ENCODE results near the gene ATG7. TPM values are rescaled to one million over a fixed set of nuclear protein-coding genes. Genes with fewer than 3 reads are reported as not detected.

The ATG7 gene
- total RNA-seq, 1 donor: 97.9 TPM

DNA sequence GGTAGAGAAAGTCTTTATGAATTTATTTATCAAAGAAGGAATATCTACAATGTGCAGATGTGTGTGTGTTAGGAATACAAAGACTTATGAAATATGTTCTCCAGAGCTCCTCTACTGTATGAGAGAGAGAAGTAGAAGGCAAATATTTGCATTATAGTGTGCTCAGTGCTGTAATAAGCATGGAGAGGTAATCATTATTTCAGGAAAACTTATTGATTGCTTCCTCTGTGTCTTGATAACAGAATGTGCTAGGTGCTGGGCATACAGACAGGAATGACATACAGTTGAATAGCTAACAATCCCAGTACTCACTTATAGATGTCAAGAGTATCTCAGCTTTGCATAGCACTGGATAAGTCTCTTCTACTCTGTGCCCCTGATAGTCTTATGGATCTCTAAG is 30.2 kb downstream of the ATG7 start:
- no peak for DNase-seq (ENCODE audit: low read depth)
- no peak overlapping the region for H3K4me3 ChIP-seq (ENCODE audit: low read depth, low read length)
- TF ChIP-seq, protein P1, sequence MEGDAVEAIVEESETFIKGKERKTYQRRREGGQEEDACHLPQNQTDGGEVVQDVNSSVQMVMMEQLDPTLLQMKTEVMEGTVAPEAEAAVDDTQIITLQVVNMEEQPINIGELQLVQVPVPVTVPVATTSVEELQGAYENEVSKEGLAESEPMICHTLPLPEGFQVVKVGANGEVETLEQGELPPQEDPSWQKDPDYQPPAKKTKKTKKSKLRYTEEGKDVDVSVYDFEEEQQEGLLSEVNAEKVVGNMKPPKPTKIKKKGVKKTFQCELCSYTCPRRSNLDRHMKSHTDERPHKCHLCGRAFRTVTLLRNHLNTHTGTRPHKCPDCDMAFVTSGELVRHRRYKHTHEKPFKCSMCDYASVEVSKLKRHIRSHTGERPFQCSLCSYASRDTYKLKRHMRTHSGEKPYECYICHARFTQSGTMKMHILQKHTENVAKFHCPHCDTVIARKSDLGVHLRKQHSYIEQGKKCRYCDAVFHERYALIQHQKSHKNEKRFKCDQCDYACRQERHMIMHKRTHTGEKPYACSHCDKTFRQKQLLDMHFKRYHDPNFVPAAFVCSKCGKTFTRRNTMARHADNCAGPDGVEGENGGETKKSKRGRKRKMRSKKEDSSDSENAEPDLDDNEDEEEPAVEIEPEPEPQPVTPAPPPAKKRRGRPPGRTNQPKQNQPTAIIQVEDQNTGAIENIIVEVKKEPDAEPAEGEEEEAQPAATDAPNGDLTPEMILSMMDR (IDR thresholded peaks at IDR 0.05; ENCODE audit: insufficient read depth, low read length): no peak

- TF ChIP-seq, protein P1 (IDR thresholded peaks at IDR 0.05; ENCODE audit: insufficient read depth, low read length): no peak
- H3K4me3 ChIP-seq (ENCODE audit: low read depth, low read length): no peak overlapping the region
- no peak for DNase-seq (ENCODE audit: low read depth)
Observed at GRCh38 chr3:11304175-11304574, 32.0 kb downstream of the ATG7 start.

- DNase-seq (ENCODE audit: low read depth): no peak
- TF ChIP-seq, protein P1 (IDR thresholded peaks at IDR 0.05; ENCODE audit: insufficient read depth, low read length): no peak
- H3K4me3 ChIP-seq (ENCODE audit: low read depth, low read length): no peak overlapping the region
Observed at GRCh38 chr3:11305509-11305908, 33.3 kb downstream of the ATG7 start.

DNA sequence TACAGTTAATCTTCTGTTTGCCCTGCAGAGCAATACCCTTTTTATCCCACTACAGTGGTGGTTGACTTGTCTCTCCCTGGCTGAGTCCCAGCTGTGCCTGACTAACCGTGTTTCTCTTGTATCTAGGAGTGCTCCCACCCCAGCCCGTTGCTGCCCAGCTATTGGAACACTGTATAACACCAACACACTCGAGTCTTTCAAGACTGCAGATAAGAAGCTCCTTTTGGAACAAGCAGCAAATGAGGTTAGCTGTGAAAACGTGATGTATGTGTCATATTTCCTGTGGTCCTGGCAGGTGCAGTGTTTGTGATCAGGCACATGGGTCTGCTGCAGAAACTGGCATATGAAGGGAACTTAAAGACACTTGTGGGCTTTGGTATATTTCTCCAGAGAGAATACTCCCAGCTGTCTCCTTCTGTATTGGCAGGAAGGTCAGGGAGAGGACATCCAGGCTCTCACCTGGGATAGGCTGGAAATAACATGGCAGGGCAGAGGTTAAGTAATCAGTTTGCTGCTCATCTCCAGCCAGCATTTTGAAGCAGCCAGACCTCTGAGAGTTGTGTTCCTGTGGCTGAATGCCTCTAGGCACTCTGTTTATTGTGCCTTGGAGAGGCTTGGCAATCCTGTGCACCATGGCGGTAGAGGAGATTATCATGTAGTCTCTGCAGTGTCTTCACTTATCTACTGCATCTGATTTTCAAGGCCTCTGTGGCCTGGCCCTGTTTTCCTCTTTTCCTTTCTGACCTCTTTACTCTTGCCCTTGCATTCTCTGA is 34.8 kb downstream of the ATG7 start:
- DNase-seq (ENCODE audit: low read depth): peak; percentile 55
- H3K4me3 ChIP-seq (ENCODE audit: low read depth, low read length): no peak overlapping the region
- TF ChIP-seq, protein P1 (IDR thresholded peaks at IDR 0.05; ENCODE audit: insufficient read depth, low read length): no peak

DNA sequence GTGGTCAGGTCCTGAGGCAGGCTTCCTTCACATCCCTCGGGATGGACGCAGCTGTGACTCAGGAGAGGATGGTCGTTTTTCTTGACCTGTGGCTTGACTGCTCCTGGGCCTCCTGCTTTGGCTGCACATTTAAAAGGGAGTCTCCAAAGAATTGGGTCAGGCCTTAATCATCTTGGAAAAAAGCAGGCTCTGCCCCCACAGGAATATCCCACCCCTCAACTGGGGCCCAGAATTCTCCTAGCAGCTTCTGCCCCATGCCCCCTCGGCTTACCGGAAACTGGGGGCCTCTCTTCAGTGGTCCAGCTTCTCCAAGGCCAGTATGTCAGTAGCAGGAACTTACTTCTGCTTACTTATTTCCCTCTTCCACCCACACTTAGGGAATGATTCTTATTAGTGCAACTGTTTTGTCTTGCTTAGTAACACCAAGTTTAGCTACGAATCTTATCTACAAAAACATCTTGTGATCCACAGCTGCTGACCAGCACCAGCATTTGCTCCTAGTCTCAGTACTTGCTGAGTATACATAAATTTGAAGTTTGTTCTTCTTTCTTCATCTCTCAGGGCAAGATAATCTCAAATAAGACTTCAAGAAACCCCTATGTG is 35.7 kb downstream of the ATG7 start:
- no peak overlapping the region for H3K4me3 ChIP-seq (ENCODE audit: low read depth, low read length)
- TF ChIP-seq, protein P1 (IDR thresholded peaks at IDR 0.05; ENCODE audit: insufficient read depth, low read length): no peak
- DNase-seq (ENCODE audit: low read depth): no peak

- DNase-seq (ENCODE audit: low read depth): no peak
- no peak overlapping the region for H3K4me3 ChIP-seq (ENCODE audit: low read depth, low read length)
- TF ChIP-seq, protein P1 (IDR thresholded peaks at IDR 0.05; ENCODE audit: insufficient read depth, low read length): no peak
Observed at GRCh38 chr3:11310258-11310657, 38.1 kb downstream of the ATG7 start.
